Heart left ventricle (tissue), 13 donors: Measurements from ENCODE around the gene PIGZ.

ENCODE experiments used
- POLR2A ChIP-seq, 2 donors: fragments of 450-650 bp; IDR thresholded peaks; one replicate each; pipeline ENCODE4 v1.6.1; 2017; ENCODE audit warnings: antibody characterized with exemption in 2 of 2, mild to moderate bottlenecking in 2 of 2, moderate library complexity in 2 of 2
- TF ChIP-seq, protein P1 (sequence below), 12 donors: fragments of 200-600 bp; sonication (generic) in 4 of 12; IDR thresholded peaks; one replicate each; pipeline versions ENCODE4 v1.5.0 to v1.8.0; 2018 to 2022; ENCODE audit warnings: antibody characterized with exemption in 12 of 12, mild to moderate bottlenecking in 5 of 12
- donor health status: ischemic (EF 13 %, LVEDD 7.1; RV severe dilation, severe dysfunction).
- donor health status: DM: no; HTN: yes; CAD: no.
- donor health status: DM: no; HTN: no; CAD: no.
- donor health status: ischemic (EF 25% LVEDD 6.9; RV normal size, moderate dysfunction).
- donor health status: ischemic (EF 25% LVEDD 5.7; RV mildly dilated, moderate dysfunction).
- donor health status: ischemic (EF 35%, LVEDD 5.7; RV mildly dilated, moderate dysfunction).
- donor health status: nonischemic (EF 11% LVEDD 7.7; RV severe dilation, severe dysfunction).
- donor health status: DM: yes; HTN: yes; CAD: no.
- donor health status: PGD.
- donor health status: ischemic (EF 29% LVEDD 5.4; RV normal size, mild dysfunction).
- donor health status: nonischemic (EF 23%, LVEDD 6.1; RV moderate dilation, normal function).

GRCh38 chr3:197003461-197004385 is 35.1 kb upstream of the PIGZ start:
- TF ChIP-seq, protein P1, sequence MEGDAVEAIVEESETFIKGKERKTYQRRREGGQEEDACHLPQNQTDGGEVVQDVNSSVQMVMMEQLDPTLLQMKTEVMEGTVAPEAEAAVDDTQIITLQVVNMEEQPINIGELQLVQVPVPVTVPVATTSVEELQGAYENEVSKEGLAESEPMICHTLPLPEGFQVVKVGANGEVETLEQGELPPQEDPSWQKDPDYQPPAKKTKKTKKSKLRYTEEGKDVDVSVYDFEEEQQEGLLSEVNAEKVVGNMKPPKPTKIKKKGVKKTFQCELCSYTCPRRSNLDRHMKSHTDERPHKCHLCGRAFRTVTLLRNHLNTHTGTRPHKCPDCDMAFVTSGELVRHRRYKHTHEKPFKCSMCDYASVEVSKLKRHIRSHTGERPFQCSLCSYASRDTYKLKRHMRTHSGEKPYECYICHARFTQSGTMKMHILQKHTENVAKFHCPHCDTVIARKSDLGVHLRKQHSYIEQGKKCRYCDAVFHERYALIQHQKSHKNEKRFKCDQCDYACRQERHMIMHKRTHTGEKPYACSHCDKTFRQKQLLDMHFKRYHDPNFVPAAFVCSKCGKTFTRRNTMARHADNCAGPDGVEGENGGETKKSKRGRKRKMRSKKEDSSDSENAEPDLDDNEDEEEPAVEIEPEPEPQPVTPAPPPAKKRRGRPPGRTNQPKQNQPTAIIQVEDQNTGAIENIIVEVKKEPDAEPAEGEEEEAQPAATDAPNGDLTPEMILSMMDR (IDR thresholded peaks at IDR 0.05), result no peak
- TF ChIP-seq POLR2A (IDR thresholded peaks at IDR 0.05), result no peak
